IPS-NIHi7 (cell line): ENCODE results near the gene EEF2K.
A peak's percentile ranks its signal among the peaks of the same experiment; 100 is the strongest.

ENCODE experiments used
- DNase-seq: peaks from one replicate; pipeline ENCODE4 v3.0.0; 2012; ENCODE audit warnings: mixed read lengths; ENCODE audit errors: extremely low spot score

EEF2K gene

GRCh38 chr16:22317001-22317530 is 111.0 kb downstream of the EEF2K start:
- no peak for DNase-seq

- no peak for DNase-seq
Measured at GRCh38 chr16:22317625-22318024, 111.5 kb downstream of the EEF2K start.

DNA sequence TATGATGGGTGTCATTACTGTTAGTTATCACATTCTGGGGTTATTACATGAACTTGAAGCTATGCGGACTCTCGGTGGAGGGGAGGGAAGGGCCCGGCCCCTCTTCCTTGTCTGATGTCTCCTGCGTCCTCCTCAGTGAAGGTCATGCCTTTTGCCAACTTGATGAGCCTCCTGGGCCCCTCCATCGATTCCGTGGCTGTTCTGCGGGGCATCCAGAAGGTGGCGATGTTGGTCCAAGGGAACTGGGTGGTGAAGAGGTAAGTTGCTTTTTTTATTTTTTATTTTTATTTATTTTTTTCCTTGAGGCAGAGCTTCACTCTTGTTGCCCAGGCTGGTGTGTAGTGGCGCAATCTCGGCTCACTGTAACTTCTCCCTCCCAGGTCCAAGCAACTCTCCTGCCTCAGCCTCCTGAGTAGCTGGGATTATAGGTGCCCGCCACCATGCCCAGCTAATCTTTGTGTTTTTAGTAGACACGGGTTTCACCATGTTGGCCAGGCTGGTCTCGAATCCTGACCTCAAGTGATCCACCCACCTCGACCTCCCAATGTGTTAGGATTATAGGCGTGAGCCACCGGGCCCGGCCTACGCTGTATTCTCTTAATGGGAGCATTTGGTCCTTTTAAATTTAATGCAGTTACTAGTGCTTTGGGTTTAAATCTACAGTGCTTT is 112.7 kb downstream of the EEF2K start:
- peak; percentile 77 for DNase-seq

GRCh38 chr16:22320572-22321339 is 114.7 kb downstream of the EEF2K start:
- DNase-seq, result peak; percentile 14

DNA sequence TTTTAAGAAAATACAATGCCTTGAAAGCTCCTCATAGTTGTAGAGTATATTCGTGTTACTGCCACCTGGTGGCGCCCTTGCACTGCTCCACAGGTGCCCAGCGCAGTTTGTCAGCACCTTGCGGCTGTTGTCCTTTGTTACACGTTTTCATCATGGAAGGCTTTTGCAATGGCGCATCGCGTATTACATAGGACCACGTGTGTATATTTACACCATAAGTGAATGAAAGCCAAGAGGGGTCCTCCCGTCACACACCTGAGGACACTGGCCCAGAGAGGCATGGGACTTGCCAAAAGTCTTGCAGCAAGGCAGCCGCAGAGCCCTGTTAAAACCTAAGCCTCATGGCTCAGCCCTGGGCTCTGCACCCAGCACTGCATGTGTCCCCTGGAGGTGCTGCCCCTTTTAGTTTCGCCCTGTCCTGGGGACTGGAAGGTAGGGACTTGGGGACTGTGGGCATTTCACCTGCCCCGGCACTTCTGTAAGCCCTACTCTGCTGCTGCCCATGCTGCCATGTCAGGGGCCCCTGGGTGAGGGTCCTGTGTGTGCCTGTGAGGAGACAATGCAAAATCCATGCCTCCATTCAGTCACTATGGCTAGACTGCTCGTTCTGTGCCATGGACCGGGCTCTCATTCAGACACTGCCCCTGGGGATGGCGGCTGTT is 115.4 kb downstream of the EEF2K start:
- peak; percentile 84 for DNase-seq

- DNase-seq, result no peak
Measured at GRCh38 chr16:22322021-22322471, 116.0 kb downstream of the EEF2K start.

- no peak for DNase-seq
Measured at GRCh38 chr16:22322741-22323140, 116.7 kb downstream of the EEF2K start.

DNA sequence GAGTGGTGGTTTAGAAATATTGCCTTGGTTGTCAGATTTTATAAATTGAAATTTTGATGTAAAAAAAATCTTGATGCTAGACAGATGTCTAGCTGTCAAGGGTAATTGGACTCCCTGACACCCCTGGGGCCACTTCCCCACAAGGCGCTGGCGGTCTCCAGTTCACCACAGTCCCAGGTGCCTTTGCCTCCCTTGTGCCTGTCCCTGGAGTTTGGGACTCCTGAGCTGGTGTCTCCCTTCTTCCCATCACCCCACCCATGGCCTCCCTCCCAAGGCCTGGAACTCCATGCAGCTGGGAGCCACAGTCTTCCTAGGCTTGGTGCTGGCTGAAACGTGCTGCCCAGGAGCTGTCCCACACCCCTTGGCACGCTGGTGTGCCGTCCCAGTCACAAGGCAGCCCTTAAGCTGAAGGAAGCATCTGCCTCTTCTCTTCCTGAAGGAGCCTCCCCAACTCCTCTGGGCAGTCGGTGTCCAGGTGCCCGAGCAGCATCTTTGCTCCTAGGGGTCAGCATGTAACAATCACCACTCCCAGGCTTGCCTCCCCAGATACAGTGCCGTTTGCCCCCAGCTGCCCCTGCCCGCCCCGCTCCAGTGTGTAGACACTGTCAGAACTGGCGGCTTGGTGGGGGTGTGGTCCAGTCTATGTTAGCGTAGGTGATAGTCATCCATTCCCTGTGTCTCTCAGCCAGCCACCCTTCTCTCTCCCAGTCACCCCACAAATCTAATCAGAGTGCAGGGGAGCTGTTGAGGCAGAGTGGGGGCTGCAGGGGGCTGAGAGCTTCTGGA is 117.3 kb downstream of the EEF2K start:
- DNase-seq, result no peak

DNA sequence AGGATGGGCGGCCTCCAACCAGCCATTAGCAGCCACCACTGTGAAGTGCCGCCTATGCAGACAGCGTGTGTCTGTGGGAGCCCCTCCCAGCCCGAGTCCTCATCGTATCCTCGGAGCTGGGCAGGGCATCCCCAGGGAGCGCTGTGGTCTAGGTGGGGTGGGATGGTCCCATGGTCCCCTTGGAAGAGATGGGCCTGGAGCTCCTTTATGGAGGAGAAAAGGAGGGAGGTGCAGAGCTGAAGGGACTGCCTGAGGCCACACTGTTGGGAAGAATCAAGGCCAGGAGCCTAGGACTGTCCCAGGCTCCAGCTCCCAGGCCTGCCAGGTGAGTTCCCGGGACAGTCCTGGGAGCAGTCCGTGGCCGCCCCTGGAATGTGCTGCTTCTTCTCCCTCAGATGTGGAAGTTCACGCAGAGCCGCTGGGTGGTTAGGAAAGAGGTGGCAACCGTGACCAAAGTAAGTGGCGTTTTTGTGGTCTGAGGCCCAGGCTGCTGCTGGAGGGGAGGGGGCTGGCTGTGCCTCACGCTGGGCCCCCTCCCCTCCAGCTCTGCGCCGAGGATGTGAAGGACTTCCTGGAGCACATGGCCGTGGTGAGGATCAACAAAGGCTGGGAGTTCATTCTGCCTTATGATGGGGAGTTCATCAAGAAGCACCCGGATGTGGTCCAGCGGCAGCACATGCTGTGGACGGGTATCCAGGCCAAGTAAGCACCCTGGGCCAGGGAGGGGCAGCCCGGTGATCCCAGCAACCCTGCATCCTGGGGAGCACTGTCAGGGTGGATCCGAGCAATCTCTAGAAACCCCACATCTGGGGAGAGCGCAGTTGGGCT is 118.1 kb downstream of the EEF2K start:
- no peak for DNase-seq

GRCh38 chr16:22324787-22325597 is 118.9 kb downstream of the EEF2K start:
- DNase-seq, result no peak

DNA sequence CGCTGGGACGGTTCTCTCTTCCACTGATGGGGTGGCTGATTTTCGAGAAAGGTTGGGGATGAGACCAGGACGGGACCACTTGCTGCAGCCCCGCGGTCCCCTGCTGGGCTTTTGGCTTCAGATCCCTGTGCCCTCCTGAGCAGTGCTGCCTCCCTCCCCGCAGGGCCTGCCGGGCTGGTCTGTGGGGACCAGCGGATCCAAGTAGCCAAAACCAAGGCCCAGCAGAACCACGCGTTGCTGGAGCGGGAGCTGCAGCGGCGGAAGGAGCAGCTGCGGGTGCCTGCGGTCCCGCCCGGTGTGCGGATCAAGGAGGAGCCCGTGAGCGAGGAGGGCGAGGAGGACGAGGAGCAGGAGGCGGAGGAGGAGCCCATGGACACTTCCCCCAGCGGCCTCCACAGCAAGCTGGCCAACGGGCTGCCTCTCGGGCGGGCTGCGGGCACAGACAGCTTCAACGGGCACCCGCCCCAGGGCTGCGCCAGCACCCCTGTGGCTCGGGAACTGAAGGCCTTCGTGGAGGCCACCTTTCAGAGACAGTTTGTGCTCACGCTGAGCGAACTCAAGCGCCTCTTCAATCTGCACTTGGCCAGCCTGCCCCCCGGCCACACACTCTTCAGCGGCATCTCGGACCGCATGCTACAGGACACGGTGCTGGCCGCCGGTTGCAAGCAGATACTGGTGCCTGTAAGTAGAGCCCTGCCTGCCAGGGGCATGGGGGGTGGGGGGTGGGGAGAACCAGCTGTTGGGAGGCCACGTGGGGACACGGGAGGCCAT is 119.7 kb downstream of the EEF2K start:
- peak; percentile 7 for DNase-seq

DNA sequence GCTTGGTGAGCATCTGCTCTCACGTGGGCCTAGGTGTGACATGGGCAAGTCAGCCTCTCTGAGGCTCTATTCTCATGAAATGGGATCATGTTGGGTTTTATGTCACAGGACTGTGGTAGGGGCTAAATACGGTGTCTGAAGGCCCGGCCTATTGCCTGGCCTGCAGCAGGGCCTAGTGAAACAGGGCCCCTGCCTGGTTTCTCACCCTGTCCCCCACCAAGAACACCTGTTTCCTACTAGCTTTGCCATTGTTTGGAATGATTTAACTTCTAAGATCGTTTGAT is 120.2 kb downstream of the EEF2K start:
- DNase-seq, result no peak

GRCh38 chr16:22326771-22327445 is 120.8 kb downstream of the EEF2K start:
- DNase-seq, result no peak

DNA sequence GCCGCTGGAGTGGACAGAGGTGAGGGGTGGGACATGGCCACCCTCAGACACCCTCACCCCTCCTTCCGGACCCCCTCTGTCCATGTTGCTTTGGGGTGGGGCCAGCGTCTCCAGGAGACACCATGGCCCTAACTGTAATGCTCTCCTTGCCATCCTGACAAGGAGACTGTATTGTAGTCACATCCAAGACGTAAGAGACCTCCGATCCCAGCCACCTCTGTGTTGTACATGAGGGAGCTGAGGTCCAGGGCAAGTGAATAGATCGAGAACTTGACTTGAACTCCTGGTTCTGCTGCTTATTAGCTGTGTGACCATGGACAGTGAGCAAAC is 121.3 kb downstream of the EEF2K start:
- DNase-seq, result no peak

DNA sequence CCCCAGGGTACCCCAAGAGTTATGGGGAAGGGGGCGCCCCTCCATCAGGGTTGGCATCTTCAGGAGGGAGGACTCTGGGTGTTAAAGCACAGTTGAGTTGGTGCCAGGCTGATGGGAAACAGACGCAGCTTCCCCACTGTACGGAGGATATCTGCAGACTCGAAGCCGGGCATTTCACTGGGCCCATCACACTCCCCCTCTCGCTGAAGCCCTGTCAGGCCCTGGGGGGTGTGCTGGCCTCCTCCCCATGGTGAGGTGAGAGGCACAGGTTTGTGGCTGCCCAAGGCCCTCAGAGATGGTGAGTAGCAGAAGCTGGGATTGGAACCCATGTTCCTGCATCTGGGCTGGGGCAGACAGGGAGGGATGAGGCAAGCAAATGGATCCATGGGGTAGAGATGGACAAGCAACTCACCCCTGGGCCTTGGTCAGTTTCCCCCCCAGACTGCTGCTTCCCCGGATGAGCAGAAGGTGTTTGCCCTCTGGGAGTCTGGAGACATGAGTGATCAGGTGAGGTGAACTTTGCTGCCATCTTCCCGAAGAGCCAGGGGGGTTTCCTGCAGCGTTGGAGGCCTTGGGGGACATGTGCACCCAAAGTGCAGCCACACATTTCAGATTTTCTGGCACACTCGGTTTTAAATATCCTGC is 122.1 kb downstream of the EEF2K start:
- no peak for DNase-seq

GRCh38 chr16:22329199-22329695 is 123.2 kb downstream of the EEF2K start:
- no peak for DNase-seq

DNA sequence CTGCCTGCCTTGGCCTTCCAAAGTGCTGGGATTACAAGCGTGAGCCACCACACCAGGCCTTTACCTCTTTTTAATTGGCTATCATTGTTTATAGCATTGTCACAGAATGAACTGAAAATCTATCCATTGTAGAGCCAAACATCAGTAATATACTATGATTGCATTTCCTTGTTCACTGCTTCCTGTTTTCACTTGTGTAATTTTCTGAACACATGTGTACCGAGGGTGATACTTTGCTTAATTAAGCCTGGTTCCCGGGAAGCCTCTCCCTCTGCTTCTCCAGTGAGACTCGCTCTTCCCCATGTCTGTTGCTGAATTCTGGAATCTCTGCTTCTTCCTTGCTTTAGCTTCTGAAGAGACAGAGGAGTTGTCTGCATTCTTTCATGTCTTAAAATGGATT is 124.2 kb downstream of the EEF2K start:
- no peak for DNase-seq

DNA sequence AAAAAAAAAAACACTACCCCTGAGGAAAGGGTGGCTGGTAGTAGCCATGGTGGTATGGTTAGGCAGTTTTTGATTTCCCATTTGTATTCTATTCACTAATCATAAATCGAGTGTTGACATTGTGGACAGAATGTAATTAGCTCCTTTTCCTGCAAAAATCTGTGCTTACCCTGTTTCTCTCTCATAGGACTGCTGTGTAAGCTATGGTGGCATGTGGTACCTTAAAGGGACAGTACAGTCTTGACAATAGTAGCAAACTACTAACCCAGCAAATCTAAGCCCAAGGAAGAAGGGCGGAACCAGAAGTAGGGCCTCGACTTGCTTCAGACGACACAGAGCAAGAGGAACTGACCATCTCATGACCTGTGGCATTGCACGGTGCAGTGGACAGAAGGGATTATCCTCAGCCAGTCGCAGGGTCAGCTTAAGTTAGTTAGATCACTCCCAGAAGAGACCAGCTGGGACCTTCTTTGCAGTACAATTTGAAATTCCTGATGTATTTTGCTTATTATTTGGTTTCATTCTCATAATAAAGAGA is 127.4 kb downstream of the EEF2K start:
- no peak for DNase-seq
